ENCODE measurements around the gene SMTN.

SMTN gene

GRCh38 chr22:31097941-31098631 lies 17.0 kb downstream of the SMTN start:
- Histone ChIP-seq H3K9me3 (ENCODE audit: control insufficient read depth, low read length) (no peaks in the 10 kb centered on the region), H3K9ac (no peak overlapping the region), H3K4me3 (ENCODE audit: low read depth, low read length) (no peak overlapping the region), H3K36me3 (ENCODE audit: control insufficient read depth, insufficient read depth, low read length) (no peaks in the 10 kb centered on the region), H2AFZ (no peak overlapping the region), H3K4me1 (peaks cover 6% of the 10 kb centered on the region), H3K27ac (no peak overlapping the region), H3K79me2 (no peaks in the 10 kb centered on the region), H3K27me3 (ENCODE audit: control insufficient read depth, insufficient read depth, low read length) (no peaks in the 10 kb centered on the region), H3K4me2 (ENCODE audit: low read length) (no peak overlapping the region)
- no peak for TF ChIP-seq CTCF (IDR thresholded peaks at IDR 0.05)

- no peaks in the 10 kb centered on the region for H3K27me3 ChIP-seq (ENCODE audit: control insufficient read depth, insufficient read depth, low read length)
- no peak overlapping the region for H3K4me2 ChIP-seq (ENCODE audit: low read length)
- H3K36me3 ChIP-seq (ENCODE audit: control insufficient read depth, insufficient read depth, low read length) = no peaks in the 10 kb centered on the region
- H3K9me3 ChIP-seq (ENCODE audit: control insufficient read depth, low read length) = no peaks in the 10 kb centered on the region
- H3K9ac ChIP-seq = no peak overlapping the region
- TF ChIP-seq CTCF (IDR thresholded peaks at IDR 0.05) = no peak
- no peak overlapping the region for H2AFZ ChIP-seq
- peaks cover 6% of the 10 kb centered on the region for H3K4me1 ChIP-seq
- H3K79me2 ChIP-seq = no peaks in the 10 kb centered on the region
- H3K4me3 ChIP-seq (ENCODE audit: low read depth, low read length) = no peak overlapping the region
- no peak overlapping the region for H3K27ac ChIP-seq
Measured at GRCh38 chr22:31098632-31099110, 17.6 kb downstream of the SMTN start.

- Histone ChIP-seq H3K4me1 (peaks cover 6% of the 10 kb centered on the region), H3K27ac (no peak overlapping the region), H2AFZ (no peak overlapping the region), H3K79me2 (no peaks in the 10 kb centered on the region), H3K36me3 (ENCODE audit: control insufficient read depth, insufficient read depth, low read length) (no peaks in the 10 kb centered on the region), H3K9me3 (ENCODE audit: control insufficient read depth, low read length) (no peaks in the 10 kb centered on the region), H3K4me2 (ENCODE audit: low read length) (no peak overlapping the region), H3K9ac (no peak overlapping the region), H3K4me3 (ENCODE audit: low read depth, low read length) (no peak overlapping the region), H3K27me3 (ENCODE audit: control insufficient read depth, insufficient read depth, low read length) (no peaks in the 10 kb centered on the region)
- TF ChIP-seq CTCF (IDR thresholded peaks at IDR 0.05) = no peak
Measured at GRCh38 chr22:31099386-31099785, 18.3 kb downstream of the SMTN start.

- Histone ChIP-seq H3K79me2 (no peaks in the 10 kb centered on the region), H3K27ac (no peak overlapping the region), H2AFZ (no peak overlapping the region), H3K4me2 (ENCODE audit: low read length) (no peak overlapping the region), H3K27me3 (ENCODE audit: control insufficient read depth, insufficient read depth, low read length) (no peaks in the 10 kb centered on the region), H3K4me1 (peaks cover 6% of the 10 kb centered on the region), H3K9me3 (ENCODE audit: control insufficient read depth, low read length) (no peaks in the 10 kb centered on the region), H3K36me3 (ENCODE audit: control insufficient read depth, insufficient read depth, low read length) (no peaks in the 10 kb centered on the region), H3K4me3 (ENCODE audit: low read depth, low read length) (no peak overlapping the region), H3K9ac (no peak overlapping the region)
- TF ChIP-seq CTCF (IDR thresholded peaks at IDR 0.05) = no peak
Measured at GRCh38 chr22:31099841-31100761, 19.0 kb downstream of the SMTN start.
